HepG2 (cell line): ENCODE measurements around the gene IGIP. TPM values are rescaled to one million over a fixed set of nuclear protein-coding genes. Genes with fewer than 3 reads are reported as not detected.
A peak's percentile ranks its signal among the peaks of the same experiment; 100 is the strongest.

ENCODE experiments used
- CENPX ChIP-seq: sonication (generic); formaldehyde crosslinking; IDR thresholded peaks from 2 replicates; pipeline ENCODE4 v1.9.0; 2021; ENCODE audit warnings: mild to moderate bottlenecking, missing genetic modification reagents, moderate library complexity
- PCBP1 ChIP-seq: fragments of 200-400 bp; formaldehyde crosslinking; IDR thresholded peaks from 2 replicates; pipeline ENCODE4 v1.6.1; 2017; ENCODE audit warnings: mild to moderate bottlenecking, low read depth, low read length, borderline replicate concordance
- RXRA ChIP-seq: sonication (generic); formaldehyde crosslinking; IDR thresholded peaks from 2 replicates; pipeline ENCODE4 v1.5.1; 2020; ENCODE audit warnings: missing genetic modification reagents
- SP4 ChIP-seq: sonication (generic); formaldehyde crosslinking; IDR thresholded peaks from 2 replicates; pipeline ENCODE4 v1.8.1; 2023; ENCODE audit warnings: mild to moderate bottlenecking, missing genetic modification reagents
- ZBTB1 ChIP-seq: sonication (generic); formaldehyde crosslinking; IDR thresholded peaks from 2 replicates; pipeline ENCODE4 v1.4.0; 2020; ENCODE audit warnings: missing genetic modification reagents, borderline replicate concordance
- ZBTB42 ChIP-seq: sonication (generic); formaldehyde crosslinking; IDR thresholded peaks from 2 replicates; pipeline ENCODE4 v1.5.0; 2020; ENCODE audit warnings: mild to moderate bottlenecking, missing genetic modification reagents
- ZNF33B ChIP-seq: sonication (generic); formaldehyde crosslinking; IDR thresholded peaks from 2 replicates; pipeline ENCODE4 v1.5.1; 2020; ENCODE audit warnings: mild to moderate bottlenecking, missing genetic modification reagents
- polyA plus RNA-seq, 8 experiments: library from polyadenylated mRNA; depleted of rRNA in 3 of 8; stranded (reverse) in 7 of 8; unstranded in 1 of 8; fragments of >200 nt; fragmentation: Illumina TruSeq in 4 of 8; extraction: Trizol in 4 of 8; gene quantifications; 2 replicates each; pipeline versions ENCODE4 v1.2.1 to v1.2.3, GENCODE V29; 2011 to 2016; ENCODE audit warnings: low read depth in 4 of 8, missing spikeins in 1 of 8, mixed read lengths in 1 of 8; ENCODE audit not compliant: insufficient read depth in 1 of 8
- total RNA-seq, 5 experiments: library from RNA; depleted of rRNA; stranded (reverse); fragments of >200 nt; fragmentation: Illumina TruSeq; extraction: Trizol; gene quantifications; 2 replicates each; pipeline ENCODE4 v1.2.3, GENCODE V29; 2016; ENCODE audit warnings: low read depth in 1 of 5
- TF ChIP-seq, protein P1 (sequence below): sonication (generic); formaldehyde crosslinking; IDR thresholded peaks from 2 replicates; pipeline ENCODE4 v1.8.0; 2022; ENCODE audit warnings: missing genetic modification reagents, mild to moderate bottlenecking, borderline replicate concordance
- TF ChIP-seq, protein P2 (sequence below): sonication (generic); formaldehyde crosslinking; IDR thresholded peaks from 2 replicates; pipeline ENCODE4 v1.5.0; 2020; ENCODE audit warnings: mild to moderate bottlenecking, missing genetic modification reagents, borderline replicate concordance
- TF ChIP-seq, protein P3 (sequence below): sonication (generic); formaldehyde crosslinking; IDR thresholded peaks from 2 replicates; pipeline ENCODE4 v1.4.0; 2020; ENCODE audit warnings: low read depth, missing genetic modification reagents
- TF ChIP-seq, protein P4 (sequence below): sonication (generic); formaldehyde crosslinking; IDR thresholded peaks from 2 replicates; pipeline ENCODE4 v1.5.1; 2020; ENCODE audit warnings: mild to moderate bottlenecking, missing genetic modification reagents, borderline replicate concordance
- TF ChIP-seq, protein P5 (sequence below): sonication (generic); formaldehyde crosslinking; IDR thresholded peaks from 2 replicates; pipeline ENCODE4 v1.4.0; 2020; ENCODE audit warnings: missing genetic modification reagents
- TF ChIP-seq, protein P6 (sequence below): sonication (generic); formaldehyde crosslinking; IDR thresholded peaks from 2 replicates; pipeline ENCODE4 v1.8.1; 2023; ENCODE audit warnings: mild to moderate bottlenecking, inconsistent platforms, moderate library complexity, missing genetic modification reagents, borderline replicate concordance
- TF ChIP-seq, protein P7 (sequence below): sonication (generic); formaldehyde crosslinking; IDR thresholded peaks from 2 replicates; pipeline ENCODE4 v1.5.1; 2020; ENCODE audit warnings: mild to moderate bottlenecking, moderate library complexity, missing genetic modification reagents

The IGIP gene
- total and polyA plus RNA-seq, 2 of the 13 experiments (the other 11 are each of a cell fraction or from before 2014, with no cell fraction given): 1.7 to 2.1 TPM

DNA sequence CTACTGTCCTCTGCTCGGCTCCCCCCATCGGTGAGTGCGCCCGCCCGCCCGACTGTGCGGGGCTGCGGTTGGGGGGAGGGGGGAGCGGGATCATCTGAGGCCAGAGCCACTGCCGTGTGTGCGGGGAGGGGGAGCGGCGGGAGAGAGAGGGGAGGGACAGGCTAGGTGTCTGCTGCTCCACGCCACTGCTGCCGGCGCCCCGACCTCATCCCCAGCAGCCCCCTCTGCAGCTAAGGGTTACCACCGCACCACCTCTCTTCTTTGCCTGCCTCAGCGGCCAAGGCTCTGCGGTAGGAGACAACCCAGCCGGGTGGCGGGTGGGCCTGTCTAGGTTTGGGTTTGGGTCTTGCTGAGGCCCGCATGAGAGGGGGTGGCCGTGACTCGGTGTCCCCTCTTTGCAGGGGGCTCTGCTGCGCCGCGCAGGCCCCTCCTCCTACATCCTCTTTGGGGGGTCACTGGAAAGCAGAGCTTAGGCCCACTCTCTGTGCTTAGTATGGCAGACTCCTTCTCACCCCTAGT lies 12.5 kb upstream of the IGIP start (continued):
- TF ChIP-seq ZNF33B (CRISPR knock-in tag) (0 out of 2 replicates have a peak, but pooled peaks have one; percentile 45), CENPX (CRISPR knock-in tag) (no peak), SP4 (CRISPR knock-in tag) (0 out of 2 replicates have a peak, but pooled peaks have one; percentile 67), RXRA (CRISPR knock-in tag) (peak; percentile 76), PCBP1 (0 out of 2 replicates have a peak, but pooled peaks have one; percentile 59), ZBTB1 (CRISPR knock-in tag) (peak; percentile 51; the same call in 1 of the 2 replicates), ZBTB42 (CRISPR knock-in tag) (no peak)
- TF ChIP-seq, protein P1, sequence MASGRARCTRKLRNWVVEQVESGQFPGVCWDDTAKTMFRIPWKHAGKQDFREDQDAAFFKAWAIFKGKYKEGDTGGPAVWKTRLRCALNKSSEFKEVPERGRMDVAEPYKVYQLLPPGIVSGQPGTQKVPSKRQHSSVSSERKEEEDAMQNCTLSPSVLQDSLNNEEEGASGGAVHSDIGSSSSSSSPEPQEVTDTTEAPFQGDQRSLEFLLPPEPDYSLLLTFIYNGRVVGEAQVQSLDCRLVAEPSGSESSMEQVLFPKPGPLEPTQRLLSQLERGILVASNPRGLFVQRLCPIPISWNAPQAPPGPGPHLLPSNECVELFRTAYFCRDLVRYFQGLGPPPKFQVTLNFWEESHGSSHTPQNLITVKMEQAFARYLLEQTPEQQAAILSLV (CRISPR knock-in tag): 0 out of 2 replicates have a peak, but pooled peaks have one; percentile 11
- TF ChIP-seq, protein P2, sequence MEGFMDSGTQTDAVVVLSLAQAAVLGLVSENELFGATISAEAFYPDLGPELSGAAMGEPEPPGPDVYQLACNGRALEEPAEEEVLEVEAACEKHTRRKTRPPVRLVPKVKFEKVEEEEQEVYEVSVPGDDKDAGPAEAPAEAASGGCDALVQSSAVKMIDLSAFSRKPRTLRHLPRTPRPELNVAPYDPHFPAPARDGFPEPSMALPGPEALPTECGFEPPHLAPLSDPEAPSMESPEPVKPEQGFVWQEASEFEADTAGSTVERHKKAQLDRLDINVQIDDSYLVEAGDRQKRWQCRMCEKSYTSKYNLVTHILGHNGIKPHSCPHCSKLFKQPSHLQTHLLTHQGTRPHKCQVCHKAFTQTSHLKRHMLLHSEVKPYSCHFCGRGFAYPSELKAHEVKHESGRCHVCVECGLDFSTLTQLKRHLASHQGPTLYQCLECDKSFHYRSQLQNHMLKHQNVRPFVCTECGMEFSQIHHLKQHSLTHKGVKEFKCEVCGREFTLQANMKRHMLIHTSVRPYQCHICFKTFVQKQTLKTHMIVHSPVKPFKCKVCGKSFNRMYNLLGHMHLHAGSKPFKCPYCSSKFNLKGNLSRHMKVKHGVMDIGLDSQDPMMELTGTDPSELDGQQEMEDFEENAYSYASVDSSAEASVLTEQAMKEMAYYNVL (CRISPR knock-in tag): 0 out of 2 replicates have a peak, but pooled peaks have one; percentile 14
- TF ChIP-seq, protein P3, sequence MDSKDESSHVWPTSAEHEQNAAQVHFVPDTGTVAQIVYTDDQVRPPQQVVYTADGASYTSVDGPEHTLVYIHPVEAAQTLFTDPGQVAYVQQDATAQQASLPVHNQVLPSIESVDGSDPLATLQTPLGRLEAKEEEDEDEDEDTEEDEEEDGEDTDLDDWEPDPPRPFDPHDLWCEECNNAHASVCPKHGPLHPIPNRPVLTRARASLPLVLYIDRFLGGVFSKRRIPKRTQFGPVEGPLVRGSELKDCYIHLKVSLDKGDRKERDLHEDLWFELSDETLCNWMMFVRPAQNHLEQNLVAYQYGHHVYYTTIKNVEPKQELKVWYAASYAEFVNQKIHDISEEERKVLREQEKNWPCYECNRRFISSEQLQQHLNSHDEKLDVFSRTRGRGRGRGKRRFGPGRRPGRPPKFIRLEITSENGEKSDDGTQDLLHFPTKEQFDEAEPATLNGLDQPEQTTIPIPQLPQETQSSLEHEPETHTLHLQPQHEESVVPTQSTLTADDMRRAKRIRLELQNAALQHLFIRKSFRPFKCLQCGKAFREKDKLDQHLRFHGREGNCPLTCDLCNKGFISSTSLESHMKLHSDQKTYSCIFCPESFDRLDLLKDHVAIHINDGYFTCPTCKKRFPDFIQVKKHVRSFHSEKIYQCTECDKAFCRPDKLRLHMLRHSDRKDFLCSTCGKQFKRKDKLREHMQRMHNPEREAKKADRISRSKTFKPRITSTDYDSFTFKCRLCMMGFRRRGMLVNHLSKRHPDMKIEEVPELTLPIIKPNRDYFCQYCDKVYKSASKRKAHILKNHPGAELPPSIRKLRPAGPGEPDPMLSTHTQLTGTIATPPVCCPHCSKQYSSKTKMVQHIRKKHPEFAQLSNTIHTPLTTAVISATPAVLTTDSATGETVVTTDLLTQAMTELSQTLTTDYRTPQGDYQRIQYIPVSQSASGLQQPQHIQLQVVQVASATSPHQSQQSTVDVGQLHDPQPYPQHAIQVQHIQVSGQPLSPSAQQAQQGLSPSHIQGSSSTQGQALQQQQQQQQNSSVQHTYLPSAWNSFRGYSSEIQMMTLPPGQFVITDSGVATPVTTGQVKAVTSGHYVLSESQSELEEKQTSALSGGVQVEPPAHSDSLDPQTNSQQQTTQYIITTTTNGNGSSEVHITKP (CRISPR knock-in tag): peak; percentile 94
- TF ChIP-seq, protein P4, sequence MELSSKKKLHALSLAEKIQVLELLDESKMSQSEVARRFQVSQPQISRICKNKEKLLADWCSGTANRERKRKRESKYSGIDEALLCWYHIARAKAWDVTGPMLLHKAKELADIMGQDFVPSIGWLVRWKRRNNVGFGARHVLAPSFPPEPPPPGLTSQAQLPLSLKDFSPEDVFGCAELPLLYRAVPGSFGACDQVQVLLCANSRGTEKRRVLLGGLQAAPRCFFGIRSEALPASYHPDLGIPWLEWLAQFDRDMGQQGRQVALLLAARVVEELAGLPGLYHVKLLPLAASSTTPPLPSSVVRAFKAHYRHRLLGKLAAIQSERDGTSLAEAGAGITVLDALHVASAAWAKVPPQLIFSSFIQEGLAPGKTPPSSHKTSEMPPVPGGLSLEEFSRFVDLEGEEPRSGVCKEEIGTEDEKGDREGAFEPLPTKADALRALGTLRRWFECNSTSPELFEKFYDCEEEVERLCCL (CRISPR knock-in tag): no peak
- TF ChIP-seq, protein P5, sequence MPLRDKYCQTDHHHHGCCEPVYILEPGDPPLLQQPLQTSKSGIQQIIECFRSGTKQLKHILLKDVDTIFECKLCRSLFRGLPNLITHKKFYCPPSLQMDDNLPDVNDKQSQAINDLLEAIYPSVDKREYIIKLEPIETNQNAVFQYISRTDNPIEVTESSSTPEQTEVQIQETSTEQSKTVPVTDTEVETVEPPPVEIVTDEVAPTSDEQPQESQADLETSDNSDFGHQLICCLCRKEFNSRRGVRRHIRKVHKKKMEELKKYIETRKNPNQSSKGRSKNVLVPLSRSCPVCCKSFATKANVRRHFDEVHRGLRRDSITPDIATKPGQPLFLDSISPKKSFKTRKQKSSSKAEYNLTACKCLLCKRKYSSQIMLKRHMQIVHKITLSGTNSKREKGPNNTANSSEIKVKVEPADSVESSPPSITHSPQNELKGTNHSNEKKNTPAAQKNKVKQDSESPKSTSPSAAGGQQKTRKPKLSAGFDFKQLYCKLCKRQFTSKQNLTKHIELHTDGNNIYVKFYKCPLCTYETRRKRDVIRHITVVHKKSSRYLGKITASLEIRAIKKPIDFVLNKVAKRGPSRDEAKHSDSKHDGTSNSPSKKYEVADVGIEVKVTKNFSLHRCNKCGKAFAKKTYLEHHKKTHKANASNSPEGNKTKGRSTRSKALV (CRISPR knock-in tag): 0 out of 2 replicates have a peak, but pooled peaks have one; percentile 22
- TF ChIP-seq, protein P6, sequence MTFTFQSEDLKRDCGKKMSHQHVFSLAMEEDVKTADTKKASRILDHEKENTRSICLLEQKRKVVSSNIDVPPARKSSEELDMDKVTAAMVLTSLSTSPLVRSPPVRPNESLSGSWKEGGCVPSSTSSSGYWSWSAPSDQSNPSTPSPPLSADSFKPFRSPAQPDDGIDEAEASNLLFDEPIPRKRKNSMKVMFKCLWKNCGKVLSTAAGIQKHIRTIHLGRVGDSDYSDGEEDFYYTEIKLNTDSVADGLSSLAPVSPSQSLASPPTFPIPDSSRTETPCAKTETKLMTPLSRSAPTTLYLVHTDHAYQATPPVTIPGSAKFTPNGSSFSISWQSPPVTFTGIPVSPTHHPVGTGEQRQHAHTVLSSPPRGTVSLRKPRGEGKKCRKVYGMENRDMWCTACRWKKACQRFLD (CRISPR knock-in tag): no peak
- TF ChIP-seq, protein P7, sequence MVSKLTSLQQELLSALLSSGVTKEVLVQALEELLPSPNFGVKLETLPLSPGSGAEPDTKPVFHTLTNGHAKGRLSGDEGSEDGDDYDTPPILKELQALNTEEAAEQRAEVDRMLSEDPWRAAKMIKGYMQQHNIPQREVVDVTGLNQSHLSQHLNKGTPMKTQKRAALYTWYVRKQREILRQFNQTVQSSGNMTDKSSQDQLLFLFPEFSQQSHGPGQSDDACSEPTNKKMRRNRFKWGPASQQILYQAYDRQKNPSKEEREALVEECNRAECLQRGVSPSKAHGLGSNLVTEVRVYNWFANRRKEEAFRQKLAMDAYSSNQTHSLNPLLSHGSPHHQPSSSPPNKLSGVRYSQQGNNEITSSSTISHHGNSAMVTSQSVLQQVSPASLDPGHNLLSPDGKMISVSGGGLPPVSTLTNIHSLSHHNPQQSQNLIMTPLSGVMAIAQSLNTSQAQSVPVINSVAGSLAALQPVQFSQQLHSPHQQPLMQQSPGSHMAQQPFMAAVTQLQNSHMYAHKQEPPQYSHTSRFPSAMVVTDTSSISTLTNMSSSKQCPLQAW (CRISPR knock-in tag): 0 out of 2 replicates have a peak, but pooled peaks have one; percentile 31
